Gastroesophageal sphincter (tissue), 3 donors: Measurements from ENCODE around the gene VEGFC.

Source experiments
- POLR2A ChIP-seq, 2 donors: fragments of 450-650 bp; IDR thresholded peaks; one replicate each; pipeline ENCODE4 v1.6.1; 2017; ENCODE audit warnings: antibody characterized with exemption in 2 of 2, mild to moderate bottlenecking in 2 of 2, moderate library complexity in 1 of 2
- TF ChIP-seq, protein P1 (sequence below), 4 experiments: fragments of 200-600 bp in 2 of 4; fragments of 450-650 bp in 2 of 4; sonication (generic) in 1 of 4; IDR thresholded peaks; one replicate each; pipeline ENCODE4 v1.5.1; 2017 to 2019; ENCODE audit warnings: antibody characterized with exemption in 4 of 4, mild to moderate bottlenecking in 2 of 4, moderate library complexity in 2 of 4

DNA sequence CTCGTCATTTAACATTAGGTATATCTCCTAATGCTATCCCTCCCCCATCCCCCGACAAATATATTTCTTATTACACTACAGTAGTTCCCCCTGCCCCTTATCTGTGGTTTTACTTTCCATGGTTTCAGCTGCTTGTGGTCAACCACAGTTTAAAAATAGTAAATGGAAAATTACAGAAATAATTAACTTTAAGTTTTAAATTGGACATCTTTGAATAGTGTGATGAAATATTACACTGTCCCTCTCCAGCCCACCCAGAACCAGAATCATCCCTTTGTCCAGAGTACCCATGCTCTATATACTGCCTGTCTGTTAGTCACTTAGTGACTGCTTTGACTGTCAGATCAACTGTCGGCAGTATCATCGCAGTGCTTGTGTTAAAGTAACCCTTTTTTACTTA, 47.4 kb upstream of the VEGFC start:
- TF ChIP-seq POLR2A (IDR thresholded peaks at IDR 0.05) = no peak
- TF ChIP-seq, protein P1, sequence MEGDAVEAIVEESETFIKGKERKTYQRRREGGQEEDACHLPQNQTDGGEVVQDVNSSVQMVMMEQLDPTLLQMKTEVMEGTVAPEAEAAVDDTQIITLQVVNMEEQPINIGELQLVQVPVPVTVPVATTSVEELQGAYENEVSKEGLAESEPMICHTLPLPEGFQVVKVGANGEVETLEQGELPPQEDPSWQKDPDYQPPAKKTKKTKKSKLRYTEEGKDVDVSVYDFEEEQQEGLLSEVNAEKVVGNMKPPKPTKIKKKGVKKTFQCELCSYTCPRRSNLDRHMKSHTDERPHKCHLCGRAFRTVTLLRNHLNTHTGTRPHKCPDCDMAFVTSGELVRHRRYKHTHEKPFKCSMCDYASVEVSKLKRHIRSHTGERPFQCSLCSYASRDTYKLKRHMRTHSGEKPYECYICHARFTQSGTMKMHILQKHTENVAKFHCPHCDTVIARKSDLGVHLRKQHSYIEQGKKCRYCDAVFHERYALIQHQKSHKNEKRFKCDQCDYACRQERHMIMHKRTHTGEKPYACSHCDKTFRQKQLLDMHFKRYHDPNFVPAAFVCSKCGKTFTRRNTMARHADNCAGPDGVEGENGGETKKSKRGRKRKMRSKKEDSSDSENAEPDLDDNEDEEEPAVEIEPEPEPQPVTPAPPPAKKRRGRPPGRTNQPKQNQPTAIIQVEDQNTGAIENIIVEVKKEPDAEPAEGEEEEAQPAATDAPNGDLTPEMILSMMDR (IDR thresholded peaks at IDR 0.05) = no peak
